Cardiac septum (tissue), 1 donor: ENCODE data around the gene LAT. TPM values are rescaled to one million over a fixed set of nuclear protein-coding genes. Genes with fewer than 3 reads are reported as not detected.
"Not testable (repeated sequence)": the region's sequence is repeated elsewhere in the genome, so short reads cannot be mapped to it uniquely, and the experiment has no call there.

Experiments used
- DNase-seq: peaks from one replicate; pipeline ENCODE4 v3.0.0-alpha.2; 2020; ENCODE audit warnings: low spot score
- intact Hi-C: fragments of 100-400 bp; cut with DNase I; formaldehyde crosslinking; loops from one replicate; pipeline ENCODE4 v1.14.0; 2022
- total RNA-seq: library from RNA; stranded (reverse); fragmentation: NEBNext Ultra II Directional; extraction: Animal tissue kit (Norgen Biotek cat#: 25700); gene quantifications from one replicate; pipeline ENCODE4 v1.2.1, GENCODE V29; 2021
- donor health status: DM: no; HTN: no; CAD: no.

The LAT gene
- total RNA-seq, 1 donor from 2014 or later = 2.0 TPM

DNA sequence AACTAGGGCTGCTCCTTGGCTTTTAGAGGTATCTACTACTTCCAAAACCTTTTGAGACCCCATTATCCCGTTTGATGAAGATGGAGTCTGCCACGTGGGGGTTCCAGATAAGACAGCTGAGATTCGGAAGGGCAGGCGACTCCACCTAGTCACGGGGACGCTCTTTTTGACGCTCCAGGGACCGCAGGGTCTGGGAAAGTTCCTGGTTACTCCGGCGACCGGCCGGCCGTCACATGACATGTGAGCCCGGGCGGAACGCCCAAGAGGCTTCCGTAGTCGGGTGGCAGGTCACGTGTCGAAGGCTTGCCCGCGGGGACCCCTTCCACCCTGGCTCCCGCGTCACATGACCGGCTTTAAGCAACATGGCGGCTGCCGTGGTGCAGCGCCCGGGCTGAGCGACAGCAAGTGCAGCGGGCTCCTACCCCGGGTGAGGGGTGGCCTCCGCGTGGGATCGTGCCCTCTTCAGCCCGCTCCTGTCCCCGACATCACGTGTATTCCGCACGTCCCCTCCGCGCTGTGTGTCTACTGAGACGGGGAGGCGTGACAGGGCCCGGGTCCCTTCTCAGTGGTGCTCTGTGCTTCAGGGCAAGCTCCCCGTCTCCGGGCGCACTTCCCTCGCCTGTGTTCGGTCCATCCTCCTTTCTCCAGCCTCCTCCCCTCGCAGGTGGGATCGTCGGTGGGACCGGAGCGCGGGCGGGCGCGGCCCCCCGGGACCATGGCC is 10.3 kb upstream of the LAT start, which contains the start of gene SPNS1:
Gene SPNS1, plus strand, starts transcription at position 342 of the 721 bp plus-strand sequence. Its CDS starts 374 bp downstream, at position 716.
- intact Hi-C loops = no loop called here
- peak; percentile 99 for DNase-seq

DNA sequence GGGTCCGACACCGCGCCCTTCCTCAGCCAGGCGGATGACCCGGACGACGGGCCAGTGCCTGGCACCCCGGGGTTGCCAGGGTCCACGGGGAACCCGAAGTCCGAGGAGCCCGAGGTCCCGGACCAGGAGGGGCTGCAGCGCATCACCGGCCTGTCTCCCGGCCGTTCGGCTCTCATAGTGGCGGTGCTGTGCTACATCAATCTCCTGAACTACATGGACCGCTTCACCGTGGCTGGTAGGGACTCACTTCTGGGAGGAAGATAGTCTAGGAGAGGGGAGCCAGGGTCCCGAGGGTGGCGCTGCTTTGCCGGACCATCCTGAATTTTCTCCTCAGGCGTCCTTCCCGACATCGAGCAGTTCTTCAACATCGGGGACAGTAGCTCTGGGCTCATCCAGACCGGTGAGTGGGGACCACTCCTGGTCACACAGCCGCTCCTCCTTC is 9.7 kb upstream of the LAT start:
- DNase-seq = no peak

DNA sequence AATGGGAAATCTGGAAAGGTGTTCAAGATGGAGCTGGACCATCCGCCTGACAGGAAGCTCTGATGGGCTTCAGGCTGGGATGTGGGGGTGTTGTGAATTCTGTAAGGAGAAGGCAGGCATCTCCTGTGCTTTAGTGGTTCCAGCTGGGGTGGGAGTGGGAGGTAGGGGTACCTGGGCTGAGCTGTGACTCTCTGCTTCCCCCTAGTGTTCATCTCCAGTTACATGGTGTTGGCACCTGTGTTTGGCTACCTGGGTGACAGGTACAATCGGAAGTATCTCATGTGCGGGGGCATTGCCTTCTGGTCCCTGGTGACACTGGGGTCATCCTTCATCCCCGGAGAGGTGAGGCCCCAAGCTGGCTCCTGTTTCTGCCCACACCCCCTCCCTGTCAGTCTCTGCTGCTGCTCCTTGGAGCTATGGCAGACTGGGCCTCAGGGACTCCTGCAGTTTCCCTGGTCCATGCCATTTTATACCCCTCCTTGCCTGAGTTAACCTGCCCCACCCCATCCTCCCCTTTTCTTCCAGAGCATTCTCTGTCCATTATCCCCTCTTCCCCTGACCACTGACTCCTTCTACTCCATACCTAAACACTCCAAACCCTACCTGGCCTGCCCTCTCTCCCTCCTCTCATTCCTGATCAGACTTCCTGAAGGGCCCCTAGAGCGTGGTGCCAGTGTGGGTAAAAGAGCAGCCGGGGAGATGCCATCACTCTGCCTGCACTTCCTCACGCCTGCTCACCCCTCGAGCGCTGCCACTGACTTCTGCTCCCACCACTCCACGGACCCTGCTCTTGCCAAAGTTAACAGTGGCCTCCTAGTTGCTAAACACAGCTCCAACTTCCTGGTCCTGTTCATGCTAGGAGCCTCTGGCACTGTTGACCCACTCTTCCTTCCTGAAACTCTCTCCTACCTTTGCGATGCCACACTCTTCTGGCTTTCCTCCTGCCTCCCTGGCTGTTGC is 6.9 kb upstream of the LAT start:
- DNase-seq = no peak
- intact Hi-C loops = no loop called here

More for the DNA sequence above, 9.7 kb upstream of the LAT start:
- intact Hi-C loops = no loop called here

DNA sequence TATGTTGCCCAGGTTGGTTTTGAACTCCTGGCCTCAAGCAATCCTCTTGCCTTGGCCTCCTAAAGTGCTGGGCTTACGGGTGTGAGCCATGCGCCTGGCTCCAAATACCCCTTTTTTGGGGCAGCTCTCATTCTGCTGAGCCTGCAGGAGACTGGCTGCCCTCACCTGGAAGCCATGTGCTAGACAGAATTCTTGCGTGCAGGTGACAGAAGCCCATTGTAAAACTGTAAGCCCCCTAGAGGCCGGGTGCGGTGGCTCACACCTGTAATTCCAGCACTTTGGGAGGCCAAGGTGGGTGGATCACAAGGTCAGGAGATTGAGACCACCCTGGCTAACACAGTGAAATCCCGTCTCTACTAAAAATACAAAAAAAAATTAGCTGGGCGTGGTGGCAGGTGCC is 4.5 kb upstream of the LAT start:
- intact Hi-C loops, DNase-seq: not testable (repeated sequence)

DNA sequence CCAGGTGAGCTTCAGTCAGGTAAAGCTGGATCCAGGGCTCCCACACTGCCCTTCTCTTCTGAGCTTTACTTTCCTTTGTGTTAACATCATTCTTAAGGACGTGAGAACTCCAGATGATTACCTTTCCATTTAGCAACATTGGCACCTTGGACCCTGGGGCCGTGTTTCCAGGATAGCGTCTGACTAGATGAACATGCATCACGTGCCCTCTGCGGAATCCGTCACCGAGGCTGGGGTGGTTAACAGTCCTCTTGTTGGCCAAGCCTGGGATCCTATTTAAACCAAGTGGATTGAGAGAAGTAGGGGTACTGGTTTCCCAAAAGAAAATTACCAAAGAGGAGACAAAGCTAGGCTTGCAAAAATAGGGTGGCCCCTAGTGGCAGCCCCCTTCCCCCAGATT is 3.9 kb upstream of the LAT start:
- no peak for DNase-seq
- intact Hi-C loops = no loop called here

DNA sequence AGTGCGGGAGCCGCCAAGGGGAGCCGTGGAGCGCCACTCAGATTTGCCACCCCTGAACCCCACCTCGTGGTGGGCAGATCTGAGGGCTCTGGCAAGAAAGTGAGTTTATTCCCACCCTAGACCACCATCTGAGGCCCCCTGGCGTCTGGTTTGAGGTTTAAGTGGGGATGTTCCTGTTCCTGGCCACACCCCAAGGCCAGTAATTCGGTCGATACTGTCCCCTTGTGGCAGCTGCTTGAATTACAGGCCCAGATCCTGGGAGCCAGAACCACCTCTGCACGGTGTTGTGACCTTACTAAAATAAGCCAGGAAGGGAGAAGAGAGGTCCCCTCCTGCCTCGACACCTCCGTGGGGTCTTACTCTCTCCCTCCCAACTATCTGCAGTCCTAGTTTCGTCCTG is 3.3 kb upstream of the LAT start:
- no peak for DNase-seq
- intact Hi-C loops = no loop called here

DNA sequence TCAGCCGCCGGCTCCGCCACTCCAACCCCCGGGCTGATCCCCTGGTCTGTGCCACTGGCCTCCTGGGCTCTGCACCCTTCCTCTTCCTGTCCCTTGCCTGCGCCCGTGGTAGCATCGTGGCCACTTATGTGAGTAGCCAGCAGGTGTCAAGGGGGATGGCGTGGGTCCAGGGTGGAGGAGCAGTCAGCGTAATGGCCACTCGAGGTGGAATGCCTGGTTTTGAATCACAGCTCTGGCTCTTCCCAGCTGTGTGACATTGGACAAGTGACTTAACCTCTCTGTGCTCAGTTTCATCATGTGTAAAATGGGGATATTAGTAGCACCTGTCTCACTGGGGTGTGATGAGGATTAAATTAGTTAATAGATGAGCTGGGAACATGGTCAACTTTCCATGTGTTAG is 2.4 kb upstream of the LAT start:
- intact Hi-C loops = no loop called here
- DNase-seq = no peak

DNA sequence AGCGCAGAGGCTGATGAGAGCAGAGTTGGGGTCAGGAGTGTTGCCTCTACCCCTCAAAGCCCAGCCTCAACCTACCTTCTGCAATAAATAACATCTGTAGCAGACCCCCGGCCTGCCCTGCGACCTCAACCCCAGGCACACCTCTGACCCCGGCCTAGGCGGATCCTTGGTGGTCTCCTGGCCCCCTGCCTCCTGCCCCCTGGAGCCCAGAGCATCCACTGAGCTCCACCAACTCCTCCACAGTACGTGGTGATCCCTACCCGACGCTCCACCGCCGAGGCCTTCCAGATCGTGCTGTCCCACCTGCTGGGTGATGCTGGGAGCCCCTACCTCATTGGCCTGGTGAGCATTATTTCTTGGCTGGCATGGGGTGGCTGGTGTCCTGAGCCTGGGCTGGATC is 1.9 kb upstream of the LAT start:
- intact Hi-C loops = no loop called here
- no peak for DNase-seq

DNA sequence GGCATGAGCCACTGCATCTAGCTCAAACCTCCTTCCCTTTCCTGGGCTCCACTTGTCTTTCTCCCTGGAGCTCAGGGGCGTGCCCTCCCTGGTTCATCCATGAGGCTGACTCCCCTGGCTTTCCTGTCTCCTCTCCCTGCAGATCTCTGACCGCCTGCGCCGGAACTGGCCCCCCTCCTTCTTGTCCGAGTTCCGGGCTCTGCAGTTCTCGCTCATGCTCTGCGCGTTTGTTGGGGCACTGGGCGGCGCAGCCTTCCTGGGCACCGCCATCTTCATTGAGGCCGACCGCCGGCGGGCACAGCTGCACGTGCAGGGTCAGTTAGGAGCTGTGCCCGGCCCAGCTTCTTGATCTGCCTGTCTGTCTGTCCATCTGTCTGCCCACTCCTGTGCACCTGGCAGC is 1.2 kb upstream of the LAT start:
- no peak for DNase-seq

DNA sequence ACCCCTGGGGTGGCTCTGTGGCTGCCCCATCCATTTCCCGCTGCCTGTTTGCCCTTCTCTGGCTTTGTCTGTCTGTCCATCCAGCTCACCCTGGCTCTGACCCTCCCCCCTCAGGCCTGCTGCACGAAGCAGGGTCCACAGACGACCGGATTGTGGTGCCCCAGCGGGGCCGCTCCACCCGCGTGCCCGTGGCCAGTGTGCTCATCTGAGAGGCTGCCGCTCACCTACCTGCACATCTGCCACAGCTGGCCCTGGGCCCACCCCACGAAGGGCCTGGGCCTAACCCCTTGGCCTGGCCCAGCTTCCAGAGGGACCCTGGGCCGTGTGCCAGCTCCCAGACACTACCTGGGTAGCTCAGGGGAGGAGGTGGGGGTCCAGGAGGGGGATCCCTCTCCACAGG is 761 bp upstream of the LAT start:
- intact Hi-C loops = no loop called here
- no peak for DNase-seq

More for the DNA sequence above, 1.2 kb upstream of the LAT start:
- intact Hi-C loops = no loop called here

DNA sequence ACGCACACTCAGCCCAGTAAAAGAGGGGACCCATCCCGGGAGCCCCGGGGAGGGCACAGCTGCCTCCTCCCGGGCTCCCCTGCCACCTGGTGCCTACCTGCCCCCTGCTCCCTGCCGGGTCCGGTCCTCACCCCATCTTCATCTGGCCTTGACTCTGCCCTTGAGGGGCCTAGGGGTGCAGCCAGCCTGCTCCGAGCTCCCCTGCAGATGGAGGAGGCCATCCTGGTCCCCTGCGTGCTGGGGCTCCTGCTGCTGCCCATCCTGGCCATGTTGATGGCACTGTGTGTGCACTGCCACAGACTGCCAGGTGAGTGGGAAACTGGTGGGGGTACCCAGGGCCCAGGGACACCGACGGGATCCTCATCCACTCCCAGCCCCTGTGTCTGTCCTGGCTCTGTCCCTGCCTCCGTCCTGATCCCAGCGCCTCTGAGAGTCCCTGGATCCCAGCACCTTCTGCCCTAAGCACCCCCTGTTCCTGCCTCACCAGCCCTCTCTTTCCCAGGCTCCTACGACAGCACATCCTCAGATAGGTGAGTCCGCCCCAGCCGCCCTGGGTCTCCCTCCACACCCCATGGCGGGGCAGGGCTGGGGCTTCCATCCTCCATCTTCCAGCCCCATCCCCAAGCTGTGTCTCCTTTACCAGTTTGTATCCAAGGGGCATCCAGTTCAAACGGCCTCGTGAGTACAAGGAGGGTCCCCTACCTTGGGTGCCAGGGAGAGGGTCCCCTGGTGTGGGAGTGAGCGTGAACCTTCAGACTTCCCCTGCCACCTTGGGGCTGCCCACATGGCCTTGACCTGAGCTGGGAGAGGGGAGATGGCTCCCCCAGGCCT is 574 bp downstream of the LAT start:
- intact Hi-C loops = no loop called here
- no peak for DNase-seq

DNA sequence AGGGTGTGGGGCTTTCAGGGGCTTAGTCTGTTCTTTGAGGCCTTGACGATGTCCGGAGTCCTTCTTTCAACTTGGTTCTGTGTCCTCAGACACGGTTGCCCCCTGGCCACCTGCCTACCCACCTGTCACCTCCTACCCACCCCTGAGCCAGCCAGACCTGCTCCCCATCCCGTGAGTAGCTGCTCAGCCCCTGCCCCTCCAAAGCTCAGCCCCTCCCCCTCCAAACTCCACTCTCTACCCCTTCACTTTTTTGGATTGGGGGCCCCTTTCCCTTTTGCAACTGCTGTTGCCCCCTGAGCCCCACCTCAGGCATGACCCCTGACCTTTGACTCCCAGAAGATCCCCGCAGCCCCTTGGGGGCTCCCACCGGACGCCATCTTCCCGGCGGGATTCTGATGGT is 1.2 kb downstream of the LAT start:
- no peak for DNase-seq
- intact Hi-C loops = no loop called here

DNA sequence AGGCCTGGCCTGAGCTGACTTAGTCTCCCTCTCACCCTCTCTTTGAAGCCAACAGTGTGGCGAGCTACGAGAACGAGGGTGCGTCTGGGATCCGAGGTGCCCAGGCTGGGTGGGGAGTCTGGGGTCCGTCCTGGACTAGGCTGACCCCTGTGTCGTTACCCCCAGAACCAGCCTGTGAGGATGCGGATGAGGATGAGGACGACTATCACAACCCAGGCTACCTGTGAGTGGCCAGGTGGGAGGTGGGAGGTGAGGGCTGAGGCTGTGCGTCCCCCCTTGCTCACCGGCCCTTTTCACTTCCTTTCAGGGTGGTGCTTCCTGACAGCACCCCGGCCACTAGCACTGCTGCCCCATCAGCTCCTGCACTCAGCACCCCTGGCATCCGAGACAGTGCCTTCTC is 1.6 kb downstream of the LAT start:
- intact Hi-C loops = no loop called here
- DNase-seq = no peak

DNA sequence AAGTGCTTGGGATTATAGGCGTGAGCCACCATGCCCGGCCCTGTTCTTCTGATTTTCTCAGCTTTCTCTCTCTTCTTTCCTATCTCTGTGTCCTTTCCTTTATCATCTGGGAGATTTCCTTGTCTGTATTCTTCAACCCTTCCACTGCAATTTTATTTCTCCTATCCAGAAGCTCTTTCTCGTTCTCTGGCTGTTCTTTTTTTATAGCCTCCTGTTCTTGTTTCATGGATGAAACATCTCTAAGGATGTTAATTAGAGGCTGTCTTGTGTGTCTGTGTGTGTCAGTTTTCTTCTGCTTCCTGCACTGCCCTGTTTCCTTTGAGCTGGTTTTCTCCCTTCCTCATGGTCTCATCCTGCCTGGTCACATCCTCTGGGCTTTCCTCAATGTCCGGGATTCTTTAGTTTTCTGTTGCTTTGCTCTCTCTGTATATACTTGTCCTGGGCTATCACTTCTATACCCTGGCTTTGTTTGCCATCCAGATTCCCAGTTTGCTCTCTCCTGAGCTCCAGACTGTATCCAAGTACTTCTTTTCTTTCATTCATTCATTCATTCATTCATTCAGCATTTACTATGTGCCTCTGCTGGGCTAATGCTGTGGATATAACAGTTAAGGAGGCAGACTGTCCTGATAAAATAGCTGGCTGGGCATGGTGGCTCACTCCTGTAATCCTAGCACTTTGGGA is 2.5 kb downstream of the LAT start:
- intact Hi-C loops = no loop called here
- no peak for DNase-seq

DNA sequence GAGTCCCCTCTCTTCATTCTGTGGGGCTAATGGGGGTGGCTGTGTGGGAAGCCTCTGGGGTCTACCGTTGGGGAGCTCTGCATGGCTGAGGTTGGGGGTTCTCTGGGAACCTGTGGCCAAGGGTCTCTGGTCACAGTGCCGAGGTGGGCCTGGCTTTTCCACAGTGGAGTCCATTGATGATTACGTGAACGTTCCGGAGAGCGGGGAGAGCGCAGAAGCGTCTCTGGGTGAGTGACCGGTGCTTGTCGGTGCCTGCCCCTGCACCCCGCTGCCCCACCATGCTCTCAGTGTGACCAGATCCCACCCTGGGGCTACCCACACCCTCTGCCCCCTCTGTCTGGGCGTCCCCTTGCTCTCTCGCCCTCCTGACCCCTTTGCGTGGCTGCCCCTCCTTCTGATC is 4.5 kb downstream of the LAT start:
- intact Hi-C loops = no loop called here
- DNase-seq = no peak

DNA sequence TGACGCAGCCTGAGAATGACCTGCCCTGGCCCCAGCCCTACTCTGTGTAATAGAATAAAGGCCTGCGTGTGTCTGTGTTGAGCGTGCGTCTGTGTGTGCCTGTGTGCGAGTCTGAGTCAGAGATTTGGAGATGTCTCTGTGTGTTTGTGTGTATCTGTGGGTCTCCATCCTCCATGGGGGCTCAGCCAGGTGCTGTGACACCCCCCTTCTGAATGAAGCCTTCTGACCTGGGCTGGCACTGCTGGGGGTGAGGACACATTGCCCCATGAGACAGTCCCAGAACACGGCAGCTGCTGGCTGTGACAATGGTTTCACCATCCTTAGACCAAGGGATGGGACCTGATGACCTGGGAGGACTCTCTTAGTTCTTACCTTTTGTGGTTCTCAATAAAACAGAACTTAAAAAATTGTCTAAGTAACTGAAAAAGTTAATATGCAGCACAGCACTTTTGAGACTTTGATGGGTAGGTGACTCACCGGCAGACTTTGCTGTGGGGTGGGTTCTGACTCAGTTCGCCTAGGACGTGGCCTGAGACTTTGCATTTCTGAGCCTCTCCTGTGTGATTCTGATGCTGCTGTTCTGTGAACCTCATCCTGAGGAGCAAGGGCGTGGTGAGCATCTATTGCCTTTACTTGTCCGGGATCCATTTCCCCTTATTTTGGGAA is 5.7 kb downstream of the LAT start:
- intact Hi-C loops = no loop called here
- DNase-seq = no peak

DNA sequence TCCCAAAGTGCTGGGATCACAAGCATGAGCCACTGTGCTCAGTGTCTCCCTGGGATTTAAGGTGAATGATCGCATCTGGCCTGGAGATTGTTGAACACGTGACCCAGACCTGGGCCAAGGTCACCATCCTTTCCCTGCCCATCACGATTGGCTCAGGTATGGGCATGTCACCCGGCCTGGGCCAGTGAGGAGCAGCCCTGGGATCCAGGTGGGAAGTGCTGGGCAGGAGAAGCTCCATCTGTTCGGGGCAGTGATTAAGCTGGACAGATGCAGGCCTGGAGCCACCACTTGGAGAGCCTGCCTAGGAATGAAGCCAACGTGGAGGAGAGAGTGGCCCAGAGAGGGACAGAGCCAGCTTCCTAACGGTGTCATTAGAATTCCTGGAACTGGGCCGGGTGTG is 6.8 kb downstream of the LAT start:
- no peak for DNase-seq
- intact Hi-C loops = no loop called here

DNA sequence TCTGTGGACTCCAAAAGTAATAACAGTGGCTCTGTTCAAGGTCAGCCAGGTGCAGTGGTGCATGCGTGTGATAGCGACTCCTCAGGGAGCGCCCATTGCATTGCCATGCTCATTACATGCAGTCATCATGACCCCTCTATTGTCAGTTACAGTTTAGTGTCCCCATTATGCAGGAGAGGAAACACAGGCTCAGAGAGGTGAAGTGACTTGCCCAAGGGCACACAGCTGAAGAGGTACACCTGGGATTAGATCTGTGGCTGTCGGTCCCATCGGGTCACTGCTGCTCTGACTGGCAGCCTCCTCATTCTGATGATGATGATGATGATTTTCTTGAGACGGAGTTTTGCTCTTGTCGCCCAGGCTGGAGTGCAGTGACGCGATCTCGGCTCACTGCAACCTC is 7.6 kb downstream of the LAT start:
- intact Hi-C loops = no loop called here
- no peak for DNase-seq

DNA sequence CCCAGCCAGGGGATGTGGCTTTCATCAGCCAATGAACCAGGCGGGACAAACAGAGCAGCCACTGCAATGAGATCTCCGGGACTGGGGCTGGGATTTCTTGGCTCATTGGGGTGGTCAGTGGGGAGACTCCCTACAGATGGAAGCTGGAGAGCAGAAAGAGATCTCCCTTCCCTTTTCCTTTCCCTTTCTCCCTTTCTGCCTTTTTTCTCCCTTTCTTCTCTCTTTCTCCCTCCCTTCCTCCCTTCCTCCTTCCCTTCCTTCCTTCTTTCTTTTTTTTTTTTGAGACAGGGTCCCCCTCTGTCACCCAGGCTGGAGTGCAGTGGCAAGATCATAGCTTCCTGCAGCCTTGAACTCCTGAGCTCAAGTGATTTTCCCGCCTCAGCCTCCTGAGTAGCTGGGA is 14.0 kb downstream of the LAT start:
- no peak for DNase-seq
- intact Hi-C loops = no loop called here
